ENCODE results near the gene MINAR1. TPM values are rescaled to one million over a fixed set of nuclear protein-coding genes. Genes with fewer than 3 reads are reported as not detected.

Gene MINAR1, protein sequence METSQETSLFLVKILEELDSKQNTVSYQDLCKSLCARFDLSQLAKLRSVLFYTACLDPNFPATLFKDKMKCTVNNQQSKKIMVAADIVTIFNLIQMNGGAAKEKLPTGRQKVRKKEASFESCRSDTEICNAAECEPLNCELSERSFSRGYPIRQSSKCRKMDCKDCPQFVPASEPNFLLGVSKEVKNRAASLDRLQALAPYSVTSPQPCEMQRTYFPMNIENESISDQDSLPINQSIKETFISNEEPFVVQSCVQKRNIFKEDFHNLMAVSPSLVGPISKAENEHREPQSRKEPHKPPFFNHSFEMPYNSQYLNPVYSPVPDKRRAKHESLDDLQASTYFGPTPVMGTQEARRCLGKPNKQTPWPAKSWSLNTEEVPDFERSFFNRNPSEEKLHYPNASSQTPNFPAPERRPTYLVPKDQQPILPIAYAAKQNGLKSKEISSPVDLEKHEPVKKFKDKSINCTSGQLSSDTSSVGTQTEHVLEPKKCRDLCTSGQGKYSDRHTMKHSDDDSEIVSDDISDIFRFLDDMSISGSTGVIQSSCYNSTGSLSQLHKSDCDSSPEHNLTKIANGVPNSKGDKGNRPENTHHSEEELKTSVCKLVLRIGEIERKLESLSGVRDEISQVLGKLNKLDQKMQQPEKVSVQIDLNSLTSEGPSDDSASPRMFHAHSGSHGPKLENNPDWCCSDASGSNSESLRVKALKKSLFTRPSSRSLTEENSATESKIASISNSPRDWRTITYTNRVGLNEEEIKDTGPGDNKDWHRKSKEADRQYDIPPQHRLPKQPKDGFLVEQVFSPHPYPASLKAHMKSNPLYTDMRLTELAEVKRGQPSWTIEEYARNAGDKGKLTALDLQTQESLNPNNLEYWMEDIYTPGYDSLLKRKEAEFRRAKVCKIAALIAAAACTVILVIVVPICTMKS
- total RNA-seq: under 1 TPM; 0.16 to 0.85 (median 0.20) TPM

DNA sequence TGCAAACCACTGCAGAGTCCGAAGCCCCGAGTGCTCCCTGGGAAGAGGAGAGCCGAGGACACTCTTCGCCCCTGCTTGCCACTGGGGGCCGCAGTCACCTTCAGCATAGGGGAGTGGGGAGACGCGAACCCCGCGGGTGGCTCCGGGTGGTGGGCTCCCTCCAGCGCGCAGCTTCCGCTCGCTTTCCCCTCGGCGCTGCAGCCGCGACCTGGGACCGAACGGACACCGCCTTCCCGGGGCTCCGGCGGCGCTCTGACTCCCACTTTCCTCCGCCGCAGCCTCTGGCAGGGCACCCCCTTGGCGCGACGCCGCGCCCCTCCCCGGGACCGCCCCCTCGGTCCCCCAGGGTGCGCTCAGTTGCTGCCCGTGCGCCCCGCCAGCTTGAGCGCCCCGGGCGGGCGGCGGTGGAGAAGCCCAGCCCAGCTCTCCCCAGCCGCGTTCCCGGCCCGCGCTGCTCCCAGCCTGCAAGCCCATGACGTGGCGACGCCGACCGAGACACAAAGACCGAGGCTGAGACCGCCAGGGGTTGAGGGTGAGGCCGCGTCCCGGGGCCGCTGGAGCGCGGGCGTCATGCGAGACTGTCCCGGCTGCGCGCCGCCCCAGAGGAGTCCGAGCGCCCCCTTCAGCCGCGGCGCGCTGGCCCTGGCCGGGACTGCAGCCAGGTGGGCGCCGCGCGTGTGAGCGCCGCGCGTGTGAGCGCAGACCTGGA is at the start of gene MINAR1:
MINAR1 (plus strand) TSS at position 701 of the 709 bp plus-strand sequence. CDS start 23,812 bp downstream, outside the sequence.
- TF ChIP-seq, protein P1, sequence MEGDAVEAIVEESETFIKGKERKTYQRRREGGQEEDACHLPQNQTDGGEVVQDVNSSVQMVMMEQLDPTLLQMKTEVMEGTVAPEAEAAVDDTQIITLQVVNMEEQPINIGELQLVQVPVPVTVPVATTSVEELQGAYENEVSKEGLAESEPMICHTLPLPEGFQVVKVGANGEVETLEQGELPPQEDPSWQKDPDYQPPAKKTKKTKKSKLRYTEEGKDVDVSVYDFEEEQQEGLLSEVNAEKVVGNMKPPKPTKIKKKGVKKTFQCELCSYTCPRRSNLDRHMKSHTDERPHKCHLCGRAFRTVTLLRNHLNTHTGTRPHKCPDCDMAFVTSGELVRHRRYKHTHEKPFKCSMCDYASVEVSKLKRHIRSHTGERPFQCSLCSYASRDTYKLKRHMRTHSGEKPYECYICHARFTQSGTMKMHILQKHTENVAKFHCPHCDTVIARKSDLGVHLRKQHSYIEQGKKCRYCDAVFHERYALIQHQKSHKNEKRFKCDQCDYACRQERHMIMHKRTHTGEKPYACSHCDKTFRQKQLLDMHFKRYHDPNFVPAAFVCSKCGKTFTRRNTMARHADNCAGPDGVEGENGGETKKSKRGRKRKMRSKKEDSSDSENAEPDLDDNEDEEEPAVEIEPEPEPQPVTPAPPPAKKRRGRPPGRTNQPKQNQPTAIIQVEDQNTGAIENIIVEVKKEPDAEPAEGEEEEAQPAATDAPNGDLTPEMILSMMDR (IDR thresholded peaks at IDR 0.05; ENCODE audit: low read depth): no peak

DNA sequence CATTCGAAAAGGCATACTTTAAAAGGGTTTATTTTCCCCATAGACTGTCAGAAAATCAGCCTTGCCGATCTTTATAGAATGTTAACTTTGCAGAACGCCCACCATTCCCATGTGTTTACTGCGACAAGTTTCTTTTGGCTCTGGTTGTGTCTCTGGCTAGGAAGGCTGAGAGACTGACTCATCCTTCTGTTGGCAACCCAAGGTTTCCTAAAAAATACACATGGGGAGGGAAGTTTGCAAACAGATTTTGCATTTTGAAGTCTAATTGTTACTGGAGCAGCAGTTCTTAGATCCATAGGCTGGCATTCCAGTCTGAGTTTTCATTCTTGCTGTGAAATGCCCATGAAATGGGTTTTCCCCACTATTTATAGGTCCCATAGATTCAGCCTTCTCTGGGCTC is 37.9 kb upstream of the MINAR1 start:
- TF ChIP-seq, protein P1 (IDR thresholded peaks at IDR 0.05; ENCODE audit: low read depth): no peak

DNA sequence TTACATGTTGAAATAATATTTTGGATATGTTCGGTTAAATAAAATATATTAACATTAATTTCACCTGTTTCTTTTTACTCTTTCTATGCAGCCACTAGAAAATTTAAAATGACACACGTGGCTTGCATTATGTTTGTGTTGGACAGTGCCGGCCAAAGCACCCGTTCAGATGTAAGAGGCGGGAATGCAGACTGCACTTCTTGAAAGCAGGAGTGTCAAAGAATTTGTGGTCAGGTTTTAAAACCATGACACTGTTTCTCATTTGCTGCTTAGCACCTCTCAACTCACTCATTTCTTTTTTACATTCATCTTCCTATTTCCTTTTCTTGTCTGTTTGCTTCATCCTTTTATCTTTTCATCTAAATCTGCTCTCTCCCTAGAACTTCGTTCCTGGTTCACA is 35.3 kb upstream of the MINAR1 start:
- TF ChIP-seq, protein P1 (IDR thresholded peaks at IDR 0.05; ENCODE audit: low read depth): no peak

DNA sequence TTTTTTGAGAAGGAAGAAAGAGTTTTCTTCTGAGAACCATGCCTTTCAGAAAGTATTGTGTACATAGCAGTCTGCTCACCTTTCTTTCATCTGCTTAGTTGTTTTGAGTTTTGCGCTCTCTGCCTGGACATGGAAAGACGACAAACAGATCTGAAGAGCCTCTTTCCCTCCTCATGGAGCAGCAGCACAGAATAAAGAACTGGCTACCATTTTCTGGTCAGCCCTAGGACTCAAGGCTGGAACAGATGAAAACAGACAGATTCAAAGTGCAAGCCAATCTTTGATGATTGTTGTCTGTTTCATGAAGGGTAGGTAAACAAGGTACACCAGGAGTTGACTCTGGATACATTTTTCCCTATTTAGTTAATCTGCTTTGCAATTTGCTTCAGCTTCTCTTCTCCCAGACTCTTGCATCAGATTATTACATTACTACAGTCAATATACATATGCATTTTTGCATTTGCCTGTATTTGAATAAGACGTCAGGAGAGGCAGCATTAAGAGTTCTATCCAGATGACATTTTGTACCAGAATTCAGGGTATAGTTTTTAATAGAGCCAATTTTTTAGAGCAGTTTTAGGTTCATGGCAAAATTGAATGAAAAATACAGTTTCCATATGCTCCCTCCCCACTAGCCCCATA is 34.7 kb upstream of the MINAR1 start:
- TF ChIP-seq, protein P1 (IDR thresholded peaks at IDR 0.05; ENCODE audit: low read depth): no peak

DNA sequence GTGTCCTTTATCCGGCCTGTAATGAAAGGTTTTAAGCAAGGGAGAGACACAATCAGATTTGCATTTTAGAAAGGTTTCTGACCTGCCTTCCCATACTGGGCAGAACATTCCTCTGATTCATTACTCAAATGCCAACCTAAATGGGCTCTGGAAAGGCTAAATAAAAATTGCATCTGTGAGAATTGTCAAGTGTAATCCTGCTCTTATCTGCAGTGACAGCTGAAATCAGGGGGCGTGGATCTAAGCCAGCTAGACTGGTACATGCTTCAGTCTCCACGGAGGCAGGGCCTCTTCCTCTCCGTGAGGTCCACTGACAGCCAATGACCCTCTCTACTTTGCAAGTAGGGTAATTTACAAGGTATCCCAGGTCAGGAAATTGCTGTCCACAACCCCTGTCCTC is 32.5 kb upstream of the MINAR1 start:
- TF ChIP-seq, protein P1 (IDR thresholded peaks at IDR 0.05; ENCODE audit: low read depth): no peak

DNA sequence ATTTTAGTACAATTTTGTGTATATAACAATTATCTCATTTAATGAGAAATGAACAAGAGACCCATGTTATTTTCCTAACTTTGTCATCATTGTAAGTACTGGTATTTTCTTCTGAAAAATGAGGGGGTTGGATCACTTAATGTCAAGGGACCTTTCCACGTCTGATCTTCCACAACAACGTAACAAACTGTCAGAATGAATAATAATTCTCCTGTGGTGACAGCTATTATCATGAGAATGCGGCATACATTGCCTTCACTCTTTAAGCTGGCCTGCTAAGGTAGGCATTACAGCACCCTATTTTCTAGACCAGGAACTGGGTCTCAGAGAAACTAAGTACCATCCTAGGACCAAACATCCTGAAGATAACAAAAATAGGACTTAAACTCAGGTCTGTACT is 31.5 kb upstream of the MINAR1 start:
- TF ChIP-seq, protein P1 (IDR thresholded peaks at IDR 0.05; ENCODE audit: low read depth): no peak

Measured in subcutaneous adipose tissue (tissue), 4 donors.